HCT116 (cell line): ENCODE results near the gene OCA2. TPM values are rescaled to one million over a fixed set of nuclear protein-coding genes. Genes with fewer than 3 reads are reported as not detected.
"Not testable (repeated sequence)": the region's sequence is repeated elsewhere in the genome, so short reads cannot be mapped to it uniquely, and the experiment has no call there.

ENCODE experiments used
- ATAC-seq: fragments of 200-7000 bp; cut with Tn5 transposase; 2 replicates; pipeline ENCODE4 v1.9.1; 2020; ENCODE audit warnings: mild to moderate bottlenecking, moderate library complexity
- BruUV-seq: library from RNA; stranded (reverse); fragments of 400-500 nt; replicated peaks from 2 replicates; lab custom pipeline; 2021; lab: Mats Ljungman, UMichigan
- CTCF ChIA-PET: fragments of 300-600 bp; sonication (Branson Sonifier 250); formaldehyde crosslinking; loops from one replicate; lab custom pipeline; 2021; ENCODE audit warnings: antibody characterized with exemption; lab: Charles Lee
- POLR2A ChIA-PET: fragments of 300-600, 350-600 bp; sonication (Branson Sonifier 250); formaldehyde crosslinking; loops from one replicate; lab custom pipeline; 2021; ENCODE audit warnings: antibody characterized with exemption; lab: Charles Lee
- RAD21 ChIA-PET, 2 experiments: fragments of 300-600 bp; sonication (Branson Sonifier 250); formaldehyde crosslinking; loops; one replicate each; lab custom pipeline; 2023; ENCODE audit warnings: low total read pairs in 2 of 2; ENCODE audit not compliant: uncharacterized antibody in 2 of 2, unreplicated experiment in 2 of 2, low non-redundant PET in 1 of 2; lab: Charles Lee
- DNase-seq: peaks from one replicate; pipeline ENCODE4 v3.0.0-alpha.2; 2010; ENCODE audit warnings: low read depth, low spot score
- H2AFZ ChIP-seq: fragments of 200-600 bp; shearing (Covaris generic), sonication (generic); 2 replicates; pipeline ENCODE4 v1.6.1; 2017; ENCODE audit warnings: low read depth, mixed run types, mixed read lengths, antibody characterized with exemption, low read length; ENCODE audit not compliant: poor library complexity, severe bottlenecking
- H3K27ac ChIP-seq: 2 replicates; pipeline ENCODE4 v1.5.1; 2012; ENCODE audit warnings: low read depth, low read length
- H3K27me3 ChIP-seq: fragments of 200-600 bp; sonication (generic); 2 replicates; pipeline ENCODE4 v1.6.1; 2016; ENCODE audit warnings: mixed run types, low read length, mixed read lengths; ENCODE audit not compliant: insufficient read depth
- H3K36me3 ChIP-seq, 2 experiments: fragments of 200-500 bp in 1 of 2; fragments of 200-600 bp in 1 of 2; sonication (Bioruptor generic) in 1 of 2; sonication (generic) in 1 of 2; 2 replicates each; pipeline versions ENCODE4 v1.5.1 to v1.6.1; 2014 to 2016; ENCODE audit warnings: low read length in 2 of 2, inconsistent platforms in 1 of 2, mixed read lengths in 1 of 2, mixed run types in 1 of 2; ENCODE audit not compliant: insufficient read depth in 2 of 2, control insufficient read depth in 1 of 2
- H3K4me1 ChIP-seq, 2 experiments: fragments of 200-600 bp in 1 of 2; sonication (generic) in 1 of 2; 2 replicates each; pipeline versions ENCODE4 v1.5.1 to v1.6.1; 2012 to 2017; ENCODE audit warnings: low read length in 2 of 2, inconsistent platforms in 1 of 2, mild to moderate bottlenecking in 1 of 2, mixed read lengths in 1 of 2, mixed run types in 1 of 2, moderate library complexity in 1 of 2; ENCODE audit not compliant: insufficient read depth in 2 of 2, control insufficient read depth in 1 of 2
- H3K4me2 ChIP-seq: fragments of 200-600 bp; sonication (generic); 2 replicates; pipeline ENCODE4 v1.6.1; 2017; ENCODE audit warnings: mixed run types, low read length, mixed read lengths
- H3K4me3 ChIP-seq, 2 experiments: fragments of 200-600 bp in 1 of 2; sonication (generic) in 1 of 2; replicated peaks in 1 of 2; 2 replicates each; pipeline ENCODE4 v1.5.1; 2011 to 2016; ENCODE audit warnings: low read length in 2 of 2, control low read depth in 1 of 2, low read depth in 1 of 2, mild to moderate bottlenecking in 1 of 2, mixed read lengths in 1 of 2, mixed run types in 1 of 2
- H3K79me2 ChIP-seq: fragments of 200-600 bp; sonication (generic); 2 replicates; pipeline ENCODE4 v1.6.1; 2017; ENCODE audit warnings: mild to moderate bottlenecking, mixed run types, low read length, moderate library complexity, mixed read lengths; ENCODE audit not compliant: insufficient read depth
- H3K9ac ChIP-seq: fragments of 200-600 bp; sonication (generic); 2 replicates; pipeline ENCODE4 v1.6.1; 2016; ENCODE audit warnings: low read length, mixed read lengths
- H3K9me2 ChIP-seq: fragments of 200-600 bp; sonication (generic), shearing (Covaris generic); 2 replicates; pipeline ENCODE4 v1.6.1; 2017; ENCODE audit warnings: mixed run types, mild to moderate bottlenecking, moderate library complexity; ENCODE audit not compliant: insufficient read depth
- H3K9me3 ChIP-seq, 2 experiments: fragments of 200-500 bp in 1 of 2; fragments of 200-600 bp in 1 of 2; sonication (Bioruptor generic) in 1 of 2; sonication (generic) in 1 of 2; 2 replicates each; pipeline ENCODE4 v1.6.1; 2014 to 2017; ENCODE audit warnings: low read length in 2 of 2, mixed read lengths in 2 of 2, inconsistent platforms in 1 of 2, low read depth in 1 of 2, mild to moderate bottlenecking in 1 of 2, mixed run types in 1 of 2, moderate library complexity in 1 of 2; ENCODE audit not compliant: control insufficient read depth in 1 of 2, insufficient read depth in 1 of 2
- H4K20me1 ChIP-seq: fragments of 200-600 bp; sonication (generic), shearing (Covaris generic); 2 replicates; pipeline ENCODE4 v1.6.1; 2017; ENCODE audit warnings: mixed run types, mild to moderate bottlenecking, moderate library complexity; ENCODE audit not compliant: insufficient read depth
- CBX3 ChIP-seq: IDR thresholded peaks from 2 replicates; pipeline ENCODE4 v1.6.1; 2012; ENCODE audit warnings: low read depth
- CEBPB ChIP-seq: IDR thresholded peaks from 2 replicates; pipeline ENCODE4 v1.6.1; 2012; ENCODE audit warnings: low read depth
- ELF1 ChIP-seq: IDR thresholded peaks from 2 replicates; pipeline ENCODE4 v1.6.1; 2012; ENCODE audit warnings: low read depth, borderline replicate concordance
- EZH2phosphoT487 ChIP-seq: fragments of 200-600 bp; IDR thresholded peaks from 2 replicates; pipeline ENCODE4 v1.6.1; 2018; ENCODE audit warnings: antibody characterized with exemption, borderline replicate concordance
- FOSL1 ChIP-seq: IDR thresholded peaks from 2 replicates; pipeline ENCODE4 v1.6.1; 2012; ENCODE audit warnings: low read depth
- POLR2A ChIP-seq: IDR thresholded peaks from 2 replicates; pipeline ENCODE4 v1.7.0; 2011; ENCODE audit warnings: borderline replicate concordance; ENCODE audit not compliant: insufficient read depth, insufficient read length; ENCODE audit errors: extremely low read depth
- TCF7L2 ChIP-seq: IDR thresholded peaks from 2 replicates; pipeline ENCODE4 v1.7.0; 2011; ENCODE audit warnings: borderline replicate concordance, inconsistent platforms; ENCODE audit not compliant: insufficient read depth, insufficient read length; ENCODE audit errors: extremely low read depth
- YY1 ChIP-seq: IDR thresholded peaks from 2 replicates; pipeline ENCODE4 v1.6.1; 2011; ENCODE audit warnings: low read length, low read depth, moderate library complexity, mild to moderate bottlenecking; ENCODE audit not compliant: insufficient replicate concordance; ENCODE audit errors: extremely low read depth
- ZFX ChIP-seq: fragments of 450-650 bp; IDR thresholded peaks from 2 replicates; pipeline ENCODE4 v1.6.1; 2017
- intact Hi-C: fragments of 100-400 bp; cut with micrococcal nuclease; formaldehyde crosslinking; loops from 2 replicates; pipeline ENCODE4 v1.10.0; 2022
- total RNA-seq: library from RNA; stranded (reverse); gene quantifications from one replicate; pipeline ENCODE4 v1.2.1, GENCODE V29; 2021; ENCODE audit not compliant: unreplicated experiment
- TF ChIP-seq, protein P1 (sequence below): IDR thresholded peaks from 2 replicates; pipeline ENCODE4 v1.6.1; 2012

OCA2 gene
- total RNA-seq, 1 experiment from 2014 or later: not detected

- ChIA-PET POLR2A (no interaction called here), RAD21 (no interaction called here), CTCF (no interaction called here)
- intact Hi-C loops: no loop called here
- Histone ChIP-seq H3K4me2 (no peak overlapping the region), H3K27me3 (no peaks in the 10 kb centered on the region), H4K20me1 (no peaks in the 10 kb centered on the region), H3K4me3 (no peak overlapping the region), H3K9ac (no peak overlapping the region), H3K9me2 (no peaks in the 10 kb centered on the region), H3K79me2 (no peaks in the 10 kb centered on the region), H3K36me3 (no peaks in the 10 kb centered on the region), H3K27ac (no peak overlapping the region), H2AFZ (no peak overlapping the region), H3K4me1 (no peaks in the 10 kb centered on the region), H3K9me3 (peaks cover 6 to 35% of the 10 kb centered on the region in 2 experiments; a peak in 2 of 4 replicates)
- no TSS peak for BruUV-seq
- DNase-seq (no peak), ATAC-seq (no peak)
- no peak for TF ChIP-seq POLR2A
- no peak for TF ChIP-seq ELF1
- TF ChIP-seq FOSL1: no peak
- no peak for TF ChIP-seq EZH2phosphoT487
- TF ChIP-seq, protein P1, sequence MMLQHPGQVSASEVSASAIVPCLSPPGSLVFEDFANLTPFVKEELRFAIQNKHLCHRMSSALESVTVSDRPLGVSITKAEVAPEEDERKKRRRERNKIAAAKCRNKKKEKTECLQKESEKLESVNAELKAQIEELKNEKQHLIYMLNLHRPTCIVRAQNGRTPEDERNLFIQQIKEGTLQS: no peak
- no peak for TF ChIP-seq TCF7L2
- TF ChIP-seq CBX3: no peak
- TF ChIP-seq ZFX: no peak
- no peak for TF ChIP-seq CEBPB
- no peak for TF ChIP-seq YY1
Measured at GRCh38 chr15:27850050-27850449, 249.1 kb downstream of the OCA2 start.

DNA sequence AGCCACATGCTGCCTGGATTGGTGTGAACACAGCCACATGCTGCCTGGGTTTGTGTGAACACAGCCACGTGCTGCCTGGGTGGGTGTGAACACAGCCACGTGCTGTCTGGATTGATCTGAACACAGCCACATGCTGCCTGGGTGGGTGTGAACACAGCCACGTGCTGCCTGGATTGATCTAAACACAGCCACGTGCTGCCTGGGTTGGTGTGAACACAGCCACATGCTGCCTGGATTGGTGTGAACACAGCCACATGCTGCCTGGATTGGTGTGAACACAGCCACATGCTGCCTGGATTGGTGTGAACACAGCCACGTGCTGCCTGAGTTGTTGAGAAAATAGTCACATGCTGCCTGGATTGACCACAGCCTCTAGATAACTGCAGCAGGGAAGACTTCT is 250.2 kb downstream of the OCA2 start:
- CTCF ChIA-PET, H3K27me3 ChIP-seq, RAD21 ChIA-PET, H3K9me2 ChIP-seq, H4K20me1 ChIP-seq, H3K27ac ChIP-seq, DNase-seq, BruUV-seq, H3K9ac ChIP-seq, H3K4me3 ChIP-seq, H3K4me2 ChIP-seq, H3K4me1 ChIP-seq, H3K79me2 ChIP-seq, POLR2A ChIA-PET, intact Hi-C loops, ATAC-seq, H2AFZ ChIP-seq, H3K36me3 ChIP-seq: not testable (repeated sequence)
- peaks cover 4 to 34% of the 10 kb centered on the region in 2 experiments; a peak in 2 of 4 replicates for H3K9me3 ChIP-seq
